ENCODE results near the gene PRKN. TPM values are rescaled to one million over a fixed set of nuclear protein-coding genes. Genes with fewer than 3 reads are reported as not detected.

PRKN gene
- total RNA-seq, 1 donor from 2014 or later = 7.0 TPM

DNA sequence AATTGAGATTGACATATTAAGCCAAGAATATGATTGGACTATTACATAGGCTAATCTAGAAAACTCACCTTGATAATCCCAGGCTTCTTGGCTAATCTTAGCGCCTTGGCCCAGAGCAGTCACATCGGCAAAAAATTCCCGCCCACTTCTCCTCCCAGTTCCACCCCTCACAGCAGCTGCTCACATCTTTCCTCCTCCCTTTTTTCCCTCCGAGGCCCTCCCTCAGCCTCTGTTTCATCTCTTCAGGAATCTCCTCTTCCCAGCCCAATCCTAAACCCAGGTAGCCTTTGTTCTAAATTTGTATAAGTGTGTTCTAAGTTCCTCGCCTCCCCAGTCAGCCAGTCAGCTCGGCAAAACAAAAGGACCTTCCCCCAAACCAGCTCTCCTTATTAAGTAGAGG lies 184.3 kb downstream of the PRKN start:
- Mint-ChIP-seq H3K4me1 (ENCODE audit: low read depth, unreplicated experiment) (peaks cover 8% of the 10 kb centered on the region), H3K9me3 (ENCODE audit: unreplicated experiment) (peaks cover 3% of the 10 kb centered on the region), H3K27me3 (ENCODE audit: unreplicated experiment) (peaks cover 2% of the 10 kb centered on the region), H3K4me3 (ENCODE audit: unreplicated experiment) (no peak overlapping the region), H3K36me3 (ENCODE audit: unreplicated experiment) (no peaks in the 10 kb centered on the region), H3K27ac (ENCODE audit: unreplicated experiment) (no peak overlapping the region)
- TF ChIP-seq, protein P1, sequence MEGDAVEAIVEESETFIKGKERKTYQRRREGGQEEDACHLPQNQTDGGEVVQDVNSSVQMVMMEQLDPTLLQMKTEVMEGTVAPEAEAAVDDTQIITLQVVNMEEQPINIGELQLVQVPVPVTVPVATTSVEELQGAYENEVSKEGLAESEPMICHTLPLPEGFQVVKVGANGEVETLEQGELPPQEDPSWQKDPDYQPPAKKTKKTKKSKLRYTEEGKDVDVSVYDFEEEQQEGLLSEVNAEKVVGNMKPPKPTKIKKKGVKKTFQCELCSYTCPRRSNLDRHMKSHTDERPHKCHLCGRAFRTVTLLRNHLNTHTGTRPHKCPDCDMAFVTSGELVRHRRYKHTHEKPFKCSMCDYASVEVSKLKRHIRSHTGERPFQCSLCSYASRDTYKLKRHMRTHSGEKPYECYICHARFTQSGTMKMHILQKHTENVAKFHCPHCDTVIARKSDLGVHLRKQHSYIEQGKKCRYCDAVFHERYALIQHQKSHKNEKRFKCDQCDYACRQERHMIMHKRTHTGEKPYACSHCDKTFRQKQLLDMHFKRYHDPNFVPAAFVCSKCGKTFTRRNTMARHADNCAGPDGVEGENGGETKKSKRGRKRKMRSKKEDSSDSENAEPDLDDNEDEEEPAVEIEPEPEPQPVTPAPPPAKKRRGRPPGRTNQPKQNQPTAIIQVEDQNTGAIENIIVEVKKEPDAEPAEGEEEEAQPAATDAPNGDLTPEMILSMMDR (IDR thresholded peaks at IDR 0.05; ENCODE audit: partially characterized antibody, unreplicated experiment) = no peak
- no peak for DNase-seq

DNA sequence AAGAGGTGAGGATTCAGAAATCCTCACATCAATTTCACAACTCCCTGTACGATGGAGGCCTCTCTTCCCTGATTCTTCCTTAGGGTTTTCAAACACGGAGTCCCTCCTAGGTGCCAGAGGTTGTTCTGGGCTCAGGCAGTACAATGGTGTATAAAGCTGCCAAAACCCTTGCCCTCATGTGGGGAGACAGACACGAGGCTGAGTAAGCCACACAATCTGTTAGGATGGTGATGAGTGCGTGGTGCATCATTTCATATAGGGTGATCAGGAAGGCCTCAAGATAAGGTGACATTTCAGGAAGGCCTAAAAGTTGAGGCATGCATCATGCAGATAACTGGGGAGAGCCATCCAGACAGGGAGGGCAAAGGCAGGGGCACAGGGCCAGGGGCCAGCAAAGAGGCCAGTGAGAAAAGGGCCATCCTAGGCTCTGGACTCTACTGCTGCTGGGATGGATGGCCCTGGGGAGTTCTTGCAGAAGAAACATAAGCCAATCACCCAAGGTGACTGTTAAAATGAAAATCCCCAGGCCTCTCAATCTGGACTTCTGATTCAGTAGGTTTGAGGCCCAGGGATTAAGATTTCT lies 186.5 kb downstream of the PRKN start:
- no peaks in the 10 kb centered on the region for H3K36me3 Mint-ChIP-seq (ENCODE audit: unreplicated experiment)
- no peak overlapping the region for H3K27ac Mint-ChIP-seq (ENCODE audit: unreplicated experiment)
- H3K27me3 Mint-ChIP-seq (ENCODE audit: unreplicated experiment) = no peaks in the 10 kb centered on the region
- DNase-seq = no peak
- H3K4me3 Mint-ChIP-seq (ENCODE audit: unreplicated experiment) = no peak overlapping the region
- TF ChIP-seq, protein P1 (IDR thresholded peaks at IDR 0.05; ENCODE audit: partially characterized antibody, unreplicated experiment) = no peak
- no peaks in the 10 kb centered on the region for H3K9me3 Mint-ChIP-seq (ENCODE audit: unreplicated experiment)
- peaks cover 5% of the 10 kb centered on the region for H3K4me1 Mint-ChIP-seq (ENCODE audit: low read depth, unreplicated experiment)

DNA sequence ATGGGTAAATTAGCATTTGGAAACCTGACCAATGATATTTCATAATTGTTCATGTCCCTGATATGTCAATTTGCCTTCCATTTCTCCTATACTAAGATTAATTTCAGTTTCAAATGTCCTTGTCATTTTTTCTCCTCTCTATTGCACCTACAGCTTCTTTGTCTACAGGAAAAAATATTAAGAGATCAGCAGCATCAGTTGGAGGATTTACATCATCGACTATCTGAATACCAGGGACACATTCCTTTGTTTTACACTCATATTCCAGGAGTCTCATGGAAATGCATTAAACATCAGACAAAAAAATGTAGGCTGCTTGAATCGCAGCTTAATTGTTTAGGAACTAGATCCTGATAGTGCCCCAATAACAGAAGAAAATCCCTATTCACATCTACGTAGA lies 188.2 kb downstream of the PRKN start:
- Mint-ChIP-seq H3K4me1 (ENCODE audit: low read depth, unreplicated experiment) (peaks cover 5% of the 10 kb centered on the region), H3K36me3 (ENCODE audit: unreplicated experiment) (no peaks in the 10 kb centered on the region), H3K9me3 (ENCODE audit: unreplicated experiment) (no peaks in the 10 kb centered on the region), H3K4me3 (ENCODE audit: unreplicated experiment) (no peak overlapping the region), H3K27ac (ENCODE audit: unreplicated experiment) (no peak overlapping the region), H3K27me3 (ENCODE audit: unreplicated experiment) (no peaks in the 10 kb centered on the region)
- no peak for DNase-seq
- TF ChIP-seq, protein P1 (IDR thresholded peaks at IDR 0.05; ENCODE audit: partially characterized antibody, unreplicated experiment) = no peak

DNA sequence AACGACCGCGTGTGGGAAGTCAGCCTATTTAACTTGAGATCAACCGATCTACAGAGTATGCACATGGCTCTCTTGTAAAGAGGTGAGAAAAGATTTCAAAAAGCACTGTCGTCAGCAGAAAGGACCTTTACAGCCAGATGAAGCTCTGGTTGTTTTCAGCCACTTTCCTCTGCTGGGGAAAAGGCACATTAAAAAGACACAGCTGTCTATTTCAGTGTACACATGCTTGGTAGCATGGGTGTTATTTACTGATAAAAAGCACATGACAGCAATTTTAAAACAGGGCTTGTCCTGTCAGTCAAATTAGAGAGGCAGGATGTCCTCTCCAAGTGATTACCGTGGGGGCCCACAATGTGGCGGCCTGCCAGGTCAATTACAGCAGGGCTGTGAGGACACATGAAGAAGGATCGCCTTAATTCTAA lies 188.9 kb downstream of the PRKN start:
- Mint-ChIP-seq H3K36me3 (ENCODE audit: unreplicated experiment) (no peaks in the 10 kb centered on the region), H3K27ac (ENCODE audit: unreplicated experiment) (no peak overlapping the region), H3K27me3 (ENCODE audit: unreplicated experiment) (no peaks in the 10 kb centered on the region), H3K4me1 (ENCODE audit: low read depth, unreplicated experiment) (peaks cover 5% of the 10 kb centered on the region), H3K9me3 (ENCODE audit: unreplicated experiment) (no peaks in the 10 kb centered on the region), H3K4me3 (ENCODE audit: unreplicated experiment) (no peak overlapping the region)
- TF ChIP-seq, protein P1 (IDR thresholded peaks at IDR 0.05; ENCODE audit: partially characterized antibody, unreplicated experiment) = no peak
- no peak for DNase-seq

DNA sequence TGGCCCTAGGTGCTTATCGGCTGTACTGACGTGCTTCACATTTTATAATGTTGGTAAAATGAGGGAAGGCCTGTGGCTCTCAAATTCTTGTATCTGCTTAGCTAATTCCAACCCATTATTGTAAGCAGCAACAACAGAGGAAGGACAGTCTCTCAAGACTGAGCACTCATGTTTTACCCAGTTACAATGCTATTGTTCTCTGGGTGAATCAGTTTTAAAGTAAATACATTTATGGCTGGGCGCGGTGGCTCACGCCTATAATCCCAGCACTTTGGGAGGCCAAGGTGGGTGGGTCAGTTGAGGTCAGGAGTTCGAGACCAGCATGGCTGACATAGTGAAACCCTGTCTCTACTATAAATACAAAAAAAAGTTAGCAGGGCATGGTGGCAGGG lies 194.6 kb downstream of the PRKN start:
- Mint-ChIP-seq H3K36me3 (ENCODE audit: unreplicated experiment) (no peaks in the 10 kb centered on the region), H3K4me3 (ENCODE audit: unreplicated experiment) (no peak overlapping the region), H3K4me1 (ENCODE audit: low read depth, unreplicated experiment) (peaks cover 17% of the 10 kb centered on the region), H3K27me3 (ENCODE audit: unreplicated experiment) (peaks cover 2% of the 10 kb centered on the region), H3K27ac (ENCODE audit: unreplicated experiment) (no peak overlapping the region), H3K9me3 (ENCODE audit: unreplicated experiment) (no peaks in the 10 kb centered on the region)
- TF ChIP-seq, protein P1 (IDR thresholded peaks at IDR 0.05; ENCODE audit: partially characterized antibody, unreplicated experiment) = no peak
- DNase-seq = no peak
